Measurements from ENCODE around the gene YRDC. TPM values are rescaled to one million over a fixed set of nuclear protein-coding genes. Genes with fewer than 3 reads are reported as not detected.

The YRDC gene
- total RNA-seq, 1 experiment from 2014 or later = 41.4 TPM

DNA sequence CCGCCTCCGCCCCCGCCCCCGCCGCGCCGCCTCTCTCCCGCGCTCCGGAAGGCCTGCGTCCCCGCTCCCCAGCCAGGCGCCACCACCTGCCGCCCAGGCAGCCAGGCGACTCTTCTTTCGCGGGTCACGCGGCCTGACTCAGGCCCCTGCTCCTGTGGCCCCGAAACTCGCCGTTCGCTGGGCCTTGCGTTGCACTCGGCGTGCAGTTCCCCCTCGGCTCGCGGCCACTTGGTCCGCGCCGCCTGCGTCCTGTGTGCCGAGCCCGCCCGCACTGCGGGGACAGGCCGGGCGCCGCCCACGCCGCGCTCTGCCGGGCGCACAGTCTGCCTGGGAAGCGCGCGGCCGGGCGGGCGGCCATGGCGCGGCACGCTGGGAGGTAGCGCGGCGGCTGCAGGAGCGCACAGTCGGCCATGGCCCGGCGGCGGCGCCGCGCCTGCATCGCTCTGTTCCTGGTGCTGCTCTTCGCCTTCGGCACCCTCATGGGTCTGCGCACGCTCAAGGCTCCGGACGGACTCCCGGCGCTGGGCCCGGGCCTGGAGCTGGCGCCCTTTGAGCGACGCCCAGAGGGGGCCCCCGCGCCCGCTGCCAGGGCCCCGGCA, 14.1 kb downstream of the YRDC start, which contains the start of gene MANEAL:
Gene MANEAL (plus strand): TSS at position 75 of the 599 bp plus-strand sequence. CDS start 336 bp downstream, at position 411.
- peak within 1 kb of the TSS; percentile 84 for H3K27ac ChIP-seq (ENCODE audit: low read depth, low read length)
- POLR2A ChIA-PET = interaction anchor here (1.1 kb wide), 1 partner anchor 14 kb away, joined by 4 read pairs; the partner anchor contains the start of genes C1orf122 and YRDC
- CTCF ChIA-PET = no interaction called here

DNA sequence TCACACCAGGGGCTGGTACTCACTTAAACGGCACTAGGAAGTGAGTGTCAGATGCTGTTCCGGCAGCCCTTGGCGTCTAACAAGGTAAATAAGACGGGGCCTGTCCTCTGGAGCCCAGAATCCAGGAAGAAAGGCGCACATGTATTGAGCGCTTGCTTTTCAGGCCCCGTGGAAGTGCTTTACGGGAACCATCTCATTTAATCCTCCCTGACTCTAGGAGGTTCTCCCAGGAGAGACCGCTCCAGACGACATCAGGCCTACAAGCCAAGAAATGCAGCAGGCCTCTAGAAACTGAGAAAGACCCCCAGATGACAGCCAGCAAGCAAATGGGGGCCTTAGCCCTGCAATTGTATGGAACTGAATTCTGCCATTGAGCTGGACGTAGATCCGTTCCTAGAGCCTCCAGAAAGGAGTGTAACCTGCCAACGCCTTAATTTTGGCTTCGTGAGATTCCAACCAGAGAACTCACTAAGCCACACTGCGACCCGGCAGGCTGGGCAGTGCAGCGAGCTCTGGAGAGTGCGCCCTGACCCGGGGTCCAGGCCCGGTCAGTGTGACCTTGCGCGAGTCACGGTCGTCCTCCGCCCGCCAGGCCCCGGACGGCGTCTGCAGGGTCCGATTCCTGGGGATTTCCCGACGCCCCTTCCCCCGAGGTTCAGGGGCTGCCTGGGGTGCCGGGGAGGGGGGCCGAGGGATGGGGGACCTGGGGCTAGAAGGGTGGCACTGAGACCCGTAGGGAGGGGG, 14.9 kb downstream of the YRDC start:
- Histone ChIP-seq H3K36me3 (ENCODE audit: control insufficient read depth in 1 of 2, insufficient read depth in 2 of 2, low read length in 2 of 2) (peaks cover 0 to 4% of the 10 kb centered on the region in 2 experiments; a peak in 2 of 4 replicates), H3K79me2 (ENCODE audit: insufficient read depth, low read length) (peaks cover 15% of the 10 kb centered on the region), H3K9ac (ENCODE audit: low read length) (0 out of 2 replicates have a peak overlapping the region, but pooled peaks have one; percentile 32), H3K27me3 (ENCODE audit: insufficient read depth, low read length) (no peaks in the 10 kb centered on the region; the same call in 1 of the 2 replicates), H2AFZ (ENCODE audit: low read depth, low read length, poor library complexity, severe bottlenecking) (no peak overlapping the region), H3K27ac (ENCODE audit: low read depth, low read length) (no peak overlapping the region), H3K4me3 (replicated peaks in 1 of 2; ENCODE audit: low read depth in 1 of 2, low read length in 2 of 2) (peak overlapping the region; percentile 42 to 63; a peak in 3 of 4 replicates), H3K4me1 (ENCODE audit: control insufficient read depth in 1 of 2, insufficient read depth in 2 of 2, low read length in 2 of 2) (peaks cover 10 to 17% of the 10 kb centered on the region in 2 experiments; a peak in 3 of 4 replicates), H3K4me2 (ENCODE audit: low read length) (peak overlapping the region; percentile 91), H4K20me1 (ENCODE audit: insufficient read depth) (no peaks in the 10 kb centered on the region), H3K9me2 (ENCODE audit: insufficient read depth) (no peaks in the 10 kb centered on the region), H3K9me3 (ENCODE audit: control insufficient read depth in 1 of 2, insufficient read depth in 1 of 2, low read depth in 1 of 2, low read length in 2 of 2) (no peaks in the 10 kb centered on the region)
- ChIA-PET CTCF (no interaction called here), RAD21 (ENCODE audit: low non-redundant PET in 1 of 2, low total read pairs in 2 of 2, uncharacterized antibody in 2 of 2, unreplicated experiment in 2 of 2) (no interaction called here), POLR2A (no interaction called here)
- ATAC-seq = peak; percentile 4
- intact Hi-C loops (cut with micrococcal nuclease) = loop anchor here (5.0 kb wide), 1 partner anchor 101 kb away; the partner anchor contains the start of gene CDCA8
- no peak for TF ChIP-seq ZNF274 (IDR thresholded peaks at IDR 0.05; ENCODE audit: low read depth, low read length)
- no peak for TF ChIP-seq CEBPB (IDR thresholded peaks at IDR 0.05; ENCODE audit: low read depth)
- TF ChIP-seq SIN3A (IDR thresholded peaks at IDR 0.05; ENCODE audit: low read depth) = no peak
- no peak for TF ChIP-seq EZH2 (IDR thresholded peaks at IDR 0.05)
- TF ChIP-seq RAD21 (IDR thresholded peaks at IDR 0.05; ENCODE audit: low read depth) = no peak
- DNase-seq (ENCODE audit: low read depth, low spot score) = no peak
- no TSS peak for BruUV-seq (replicated peaks)

More for the DNA sequence above, 14.1 kb downstream of the YRDC start, which contains the start of gene MANEAL:
- peak; percentile 89 for ATAC-seq
- BruUV-seq (replicated peaks) = no TSS peak
- H3K4me1 ChIP-seq (ENCODE audit: control insufficient read depth in 1 of 2, insufficient read depth in 2 of 2, low read length in 2 of 2) = peaks cover 10 to 17% of the 10 kb centered on the region in 2 experiments; a peak in 3 of 4 replicates
- DNase-seq (ENCODE audit: low read depth, low spot score) = peak; percentile 33
- no peaks in the 10 kb centered on the region for H3K9me3 ChIP-seq (ENCODE audit: control insufficient read depth in 1 of 2, insufficient read depth in 1 of 2, low read depth in 1 of 2, low read length in 2 of 2)
- peak within 1 kb of the TSS; percentile 91 for H3K4me2 ChIP-seq (ENCODE audit: low read length)
- H3K27me3 ChIP-seq (ENCODE audit: insufficient read depth, low read length) = no peaks in the 10 kb centered on the region
- H3K9ac ChIP-seq (ENCODE audit: low read length) = peak within 1 kb of the TSS; percentile 70
- RAD21 ChIA-PET (ENCODE audit: low non-redundant PET in 1 of 2, low total read pairs in 2 of 2, uncharacterized antibody in 2 of 2, unreplicated experiment in 2 of 2) = no interaction called here
- intact Hi-C loops (cut with micrococcal nuclease) = loop anchor here (5.0 kb wide), 1 partner anchor 102 kb away; the partner anchor contains the start of gene CDCA8
- no peaks in the 10 kb centered on the region for H4K20me1 ChIP-seq (ENCODE audit: insufficient read depth)
- peak within 1 kb of the TSS; percentile 63 to 76 for H3K4me3 ChIP-seq (replicated peaks in 1 of 2; ENCODE audit: low read depth in 1 of 2, low read length in 2 of 2)
- no peak within 1 kb of the TSS for H2AFZ ChIP-seq (ENCODE audit: low read depth, low read length, poor library complexity, severe bottlenecking)
- no peaks in the 10 kb centered on the region for H3K9me2 ChIP-seq (ENCODE audit: insufficient read depth)
- peaks cover 2 to 4% of the 10 kb centered on the region in 2 experiments; a peak in 2 of 4 replicates for H3K36me3 ChIP-seq (ENCODE audit: control insufficient read depth in 1 of 2, insufficient read depth in 2 of 2, low read length in 2 of 2)
- H3K79me2 ChIP-seq (ENCODE audit: insufficient read depth, low read length) = peaks cover 15% of the 10 kb centered on the region
- TF ChIP-seq EGR1 (IDR thresholded peaks at IDR 0.05; ENCODE audit: low read depth) (peak; percentile 75), SP1 (IDR thresholded peaks at IDR 0.05; ENCODE audit: low read depth) (no peak), ZFX (IDR thresholded peaks at IDR 0.05) (peak; percentile 94), CBX3 (IDR thresholded peaks at IDR 0.05; ENCODE audit: low read depth) (no peak), POLR2AphosphoS5 (IDR thresholded peaks at IDR 0.05; ENCODE audit: low read depth, low read length) (peak; percentile 59), YY1 (IDR thresholded peaks at IDR 0.05; ENCODE audit: extremely low read depth, insufficient replicate concordance, low read depth, low read length) (peak; percentile 71), TCF7L2 (IDR thresholded peaks at IDR 0.05; ENCODE audit: borderline replicate concordance, extremely low read depth, insufficient read depth, insufficient read length) (peak; percentile 48)
- TF ChIP-seq, protein P1, sequence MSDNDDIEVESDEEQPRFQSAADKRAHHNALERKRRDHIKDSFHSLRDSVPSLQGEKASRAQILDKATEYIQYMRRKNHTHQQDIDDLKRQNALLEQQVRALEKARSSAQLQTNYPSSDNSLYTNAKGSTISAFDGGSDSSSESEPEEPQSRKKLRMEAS (IDR thresholded peaks at IDR 0.05) = peak; percentile 74

Measured in HCT116 (cell line).